Measurements from ENCODE around the gene WIPF2.

The WIPF2 gene

DNA sequence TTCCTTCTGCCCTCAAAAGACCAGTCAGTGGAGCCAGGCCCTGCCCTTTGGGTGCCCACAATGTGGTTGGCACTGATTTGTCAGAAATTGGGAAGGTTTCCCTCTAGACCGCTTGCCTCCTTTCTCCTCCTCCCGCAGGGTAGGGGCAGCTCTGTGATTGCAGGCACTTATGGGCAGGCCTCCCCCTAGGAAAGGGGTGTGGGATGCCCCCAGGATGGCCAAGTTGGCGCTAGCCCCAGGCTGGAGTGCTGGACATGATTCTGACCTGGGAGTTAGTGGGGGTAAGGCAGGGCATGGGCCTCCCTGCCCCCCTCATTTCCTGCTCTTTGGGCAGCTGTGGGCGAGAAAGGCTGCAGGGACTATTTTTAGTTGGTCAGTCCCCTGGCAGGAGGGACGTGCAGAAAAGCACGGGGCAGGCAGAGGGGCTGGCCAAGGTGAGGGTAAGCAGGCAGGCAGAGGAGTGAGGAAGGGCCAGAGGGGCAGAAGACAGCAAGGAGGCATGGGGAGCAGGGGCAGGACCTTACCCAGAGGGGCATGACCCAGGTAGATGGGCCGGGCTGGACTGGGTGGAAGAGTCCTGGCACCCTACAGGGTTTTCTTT, 93.1 kb downstream of the WIPF2 start:
- peaks cover 29% of the 10 kb centered on the region for H3K4me1 ChIP-seq (ENCODE audit: control insufficient read depth, low read depth, low read length)
- H3K27ac ChIP-seq (ENCODE audit: low read length): no peak overlapping the region
- no peak overlapping the region for H3K4me3 ChIP-seq (ENCODE audit: low read length)
- H3K9me3 ChIP-seq (ENCODE audit: control insufficient read depth, low read depth, low read length): no peaks in the 10 kb centered on the region
- peaks cover 18% of the 10 kb centered on the region for H3K27me3 ChIP-seq (ENCODE audit: control insufficient read depth, insufficient read depth, low read length)
- no peaks in the 10 kb centered on the region for H3K36me3 ChIP-seq (ENCODE audit: control insufficient read depth, low read depth, low read length)
- H3K9ac ChIP-seq (ENCODE audit: low read length): no peak overlapping the region

DNA sequence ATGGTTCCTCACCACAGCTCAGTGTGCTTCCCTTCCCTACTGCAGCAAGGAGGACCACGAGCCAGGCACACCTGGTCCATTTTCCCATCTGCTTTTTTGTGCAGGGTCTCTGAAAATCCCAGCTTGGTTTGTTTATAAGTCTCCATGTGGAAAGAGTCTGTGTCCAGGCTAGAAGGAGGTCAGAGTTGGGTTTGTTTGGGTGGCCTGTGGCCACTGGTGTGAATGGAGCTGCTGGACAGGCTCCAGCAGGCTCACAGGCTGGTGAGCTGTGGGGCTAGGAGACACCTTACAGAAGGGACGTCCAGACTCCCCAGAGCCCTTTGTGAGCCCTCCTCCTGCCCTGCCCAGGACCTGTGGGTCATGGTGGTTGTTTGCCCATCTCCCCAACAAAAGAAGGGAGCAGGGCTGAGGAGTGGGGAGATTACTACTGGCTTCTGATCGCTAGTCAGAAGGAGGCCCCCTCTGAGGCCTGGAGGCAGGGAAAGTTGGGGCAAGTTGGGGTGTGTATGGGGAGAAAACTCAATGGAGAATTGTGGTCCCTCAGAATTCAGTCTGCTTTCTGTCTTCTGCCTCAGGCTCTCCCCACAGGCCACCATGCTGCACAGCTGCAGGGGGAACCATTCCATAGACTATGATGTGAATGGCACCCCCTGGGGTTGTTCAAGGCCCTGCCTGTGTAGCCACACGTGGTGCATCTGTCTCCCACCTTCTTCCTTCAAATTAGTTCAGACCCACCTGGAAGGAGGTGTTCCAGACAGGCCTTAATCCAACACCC, 94.0 kb downstream of the WIPF2 start:
- H3K36me3 ChIP-seq (ENCODE audit: control insufficient read depth, low read depth, low read length): no peaks in the 10 kb centered on the region
- H3K4me3 ChIP-seq (ENCODE audit: low read length): no peak overlapping the region
- no peak overlapping the region for H3K27ac ChIP-seq (ENCODE audit: low read length)
- peaks cover 26% of the 10 kb centered on the region for H3K4me1 ChIP-seq (ENCODE audit: control insufficient read depth, low read depth, low read length)
- no peak overlapping the region for H3K9ac ChIP-seq (ENCODE audit: low read length)
- peaks cover 24% of the 10 kb centered on the region for H3K27me3 ChIP-seq (ENCODE audit: control insufficient read depth, insufficient read depth, low read length)
- no peaks in the 10 kb centered on the region for H3K9me3 ChIP-seq (ENCODE audit: control insufficient read depth, low read depth, low read length)

DNA sequence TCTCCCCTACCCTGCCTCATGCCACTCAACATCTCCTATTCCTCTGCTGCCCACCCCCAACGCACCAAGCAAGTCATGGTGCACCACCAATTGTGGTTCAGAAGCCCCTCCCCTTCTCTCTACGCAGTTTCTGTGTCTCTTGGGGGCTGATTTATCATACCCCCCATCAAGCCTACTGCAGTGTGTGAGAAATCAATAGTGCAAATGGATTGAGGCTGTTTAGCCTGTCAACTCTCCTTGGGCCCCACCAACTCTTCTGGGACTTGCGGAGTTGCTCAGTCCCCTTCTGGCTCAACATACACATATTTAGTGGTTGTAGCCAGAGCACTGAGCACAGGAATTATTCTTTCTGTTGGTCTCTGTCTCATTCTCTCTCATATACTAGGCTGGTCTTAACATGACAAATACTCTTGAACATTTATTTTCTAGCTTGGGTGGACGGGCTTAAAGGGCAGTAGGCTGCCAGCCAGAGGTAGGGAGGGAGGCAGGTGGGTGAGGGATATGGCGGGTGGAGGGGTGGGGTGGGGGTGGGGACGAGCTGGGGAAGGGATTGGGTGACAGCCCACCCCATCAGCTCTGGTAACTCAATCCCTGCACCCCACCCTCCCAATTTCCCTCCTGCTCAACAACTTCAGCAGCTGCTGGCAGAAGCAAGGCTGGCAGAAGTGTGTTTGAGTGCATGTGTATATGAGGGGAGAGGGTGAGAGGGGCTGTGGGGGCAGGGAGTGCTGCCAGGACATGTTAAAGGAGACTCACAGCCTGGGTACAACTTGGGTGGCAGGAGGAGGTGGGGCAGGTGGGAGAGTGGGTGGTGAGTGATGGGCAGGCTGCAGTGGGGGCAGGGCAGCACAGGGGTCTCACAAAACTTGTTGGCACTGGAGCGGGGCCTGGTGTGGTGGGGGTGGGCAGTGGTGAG, 94.8 kb downstream of the WIPF2 start:
- H3K27me3 ChIP-seq (ENCODE audit: control insufficient read depth, insufficient read depth, low read length): peaks cover 32% of the 10 kb centered on the region
- H3K4me1 ChIP-seq (ENCODE audit: control insufficient read depth, low read depth, low read length): peaks cover 20% of the 10 kb centered on the region
- H3K27ac ChIP-seq (ENCODE audit: low read length): no peak overlapping the region
- no peak overlapping the region for H3K9ac ChIP-seq (ENCODE audit: low read length)
- no peak overlapping the region for H3K4me3 ChIP-seq (ENCODE audit: low read length)
- no peaks in the 10 kb centered on the region for H3K9me3 ChIP-seq (ENCODE audit: control insufficient read depth, low read depth, low read length)
- H3K36me3 ChIP-seq (ENCODE audit: control insufficient read depth, low read depth, low read length): no peaks in the 10 kb centered on the region

DNA sequence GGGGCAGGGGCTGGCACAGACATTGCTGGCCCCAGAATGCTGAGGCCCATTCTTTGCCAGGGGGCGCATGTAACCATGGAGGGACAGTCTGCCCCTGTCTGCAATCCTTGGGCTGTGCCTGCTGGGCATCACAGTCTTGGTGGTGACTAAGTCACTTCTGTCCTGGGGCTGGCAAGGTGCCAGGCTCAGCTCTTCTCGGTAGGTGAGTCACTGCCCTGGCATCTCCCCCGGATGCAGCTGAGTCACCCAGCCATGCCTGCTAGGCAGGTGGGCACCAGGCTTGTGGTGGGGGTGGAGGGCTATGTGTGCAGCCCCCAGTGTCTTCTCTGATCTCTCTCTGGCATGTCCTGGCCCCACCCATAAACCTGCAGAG, 95.5 kb downstream of the WIPF2 start:
- Histone ChIP-seq H3K27me3 (ENCODE audit: control insufficient read depth, insufficient read depth, low read length) (peaks cover 39% of the 10 kb centered on the region), H3K9ac (ENCODE audit: low read length) (no peak overlapping the region), H3K4me3 (ENCODE audit: low read length) (no peak overlapping the region), H3K27ac (ENCODE audit: low read length) (no peak overlapping the region), H3K36me3 (ENCODE audit: control insufficient read depth, low read depth, low read length) (no peaks in the 10 kb centered on the region), H3K9me3 (ENCODE audit: control insufficient read depth, low read depth, low read length) (no peaks in the 10 kb centered on the region), H3K4me1 (ENCODE audit: control insufficient read depth, low read depth, low read length) (peaks cover 24% of the 10 kb centered on the region)

DNA sequence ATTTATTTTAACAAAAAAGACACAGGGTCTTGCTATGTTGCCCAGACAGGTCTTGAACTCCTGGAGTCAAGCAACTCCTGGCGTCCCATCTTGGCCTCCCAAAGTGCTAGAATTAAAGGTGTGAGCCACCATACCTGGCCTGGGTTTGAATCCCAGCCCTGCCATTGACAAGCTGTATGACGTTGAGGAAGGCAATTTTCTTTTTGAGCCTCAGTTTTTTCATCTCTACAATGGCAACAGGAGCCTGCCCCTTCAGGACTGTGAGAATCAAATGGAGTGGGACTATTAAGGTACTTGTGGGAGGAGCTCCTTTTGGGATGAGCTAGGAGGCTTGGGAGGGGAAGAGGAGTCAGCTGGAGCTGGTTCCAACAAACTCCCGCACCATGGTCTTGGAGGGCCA, 96.1 kb downstream of the WIPF2 start:
- Histone ChIP-seq H3K27ac (ENCODE audit: low read length) (no peak overlapping the region), H3K4me1 (ENCODE audit: control insufficient read depth, low read depth, low read length) (peaks cover 22% of the 10 kb centered on the region), H3K9me3 (ENCODE audit: control insufficient read depth, low read depth, low read length) (no peaks in the 10 kb centered on the region), H3K36me3 (ENCODE audit: control insufficient read depth, low read depth, low read length) (no peaks in the 10 kb centered on the region), H3K27me3 (ENCODE audit: control insufficient read depth, insufficient read depth, low read length) (peaks cover 45% of the 10 kb centered on the region), H3K4me3 (ENCODE audit: low read length) (no peak overlapping the region), H3K9ac (ENCODE audit: low read length) (no peak overlapping the region)

DNA sequence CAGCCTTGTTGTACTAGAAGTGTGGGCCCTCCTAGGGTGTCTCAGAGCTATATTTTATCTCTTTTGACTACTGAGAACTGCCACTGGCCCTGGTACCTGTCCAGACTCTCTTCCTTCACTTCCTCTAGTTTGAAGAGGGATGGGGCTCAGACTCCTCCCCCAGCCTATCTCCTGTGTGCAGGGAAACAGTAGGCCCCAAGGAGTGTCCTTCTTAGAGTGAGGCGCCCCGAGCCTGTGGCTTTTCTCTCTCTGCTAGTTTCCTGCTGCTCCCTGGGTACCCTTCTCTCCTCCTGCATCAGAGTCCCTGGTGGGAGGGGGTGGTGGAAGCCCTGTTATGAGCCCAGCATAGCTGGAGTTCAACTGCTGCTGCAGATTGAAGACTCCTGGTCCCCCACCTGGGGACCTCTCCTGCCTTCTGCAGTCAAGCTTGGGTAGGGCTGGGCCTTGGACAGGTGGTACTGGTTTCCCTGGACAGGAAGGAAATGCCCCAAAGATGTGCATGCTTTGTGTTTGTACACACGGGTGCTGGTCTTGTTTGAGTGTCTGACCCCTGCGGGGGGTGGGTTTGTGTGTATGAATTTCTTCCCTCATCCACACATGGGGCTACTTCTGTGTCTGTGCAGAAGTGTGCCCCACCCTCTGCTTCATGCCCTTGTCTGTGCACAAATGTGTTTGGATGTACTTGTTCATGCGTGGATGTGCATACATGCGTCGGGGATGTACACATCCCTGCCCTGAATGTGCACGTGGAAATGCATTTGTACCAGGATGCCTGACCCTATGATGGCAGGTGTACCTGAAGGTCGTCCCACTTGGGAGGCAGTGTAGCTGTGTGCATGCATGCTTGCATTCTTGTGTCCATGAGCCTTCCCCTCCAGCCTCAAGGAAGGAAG, 96.8 kb downstream of the WIPF2 start:
- Histone ChIP-seq H3K4me1 (ENCODE audit: control insufficient read depth, low read depth, low read length) (peaks cover 22% of the 10 kb centered on the region), H3K9ac (ENCODE audit: low read length) (no peak overlapping the region), H3K27ac (ENCODE audit: low read length) (no peak overlapping the region), H3K9me3 (ENCODE audit: control insufficient read depth, low read depth, low read length) (no peaks in the 10 kb centered on the region), H3K36me3 (ENCODE audit: control insufficient read depth, low read depth, low read length) (no peaks in the 10 kb centered on the region), H3K4me3 (ENCODE audit: low read length) (peak overlapping the region; percentile 77), H3K27me3 (ENCODE audit: control insufficient read depth, insufficient read depth, low read length) (peaks cover 52% of the 10 kb centered on the region)

DNA sequence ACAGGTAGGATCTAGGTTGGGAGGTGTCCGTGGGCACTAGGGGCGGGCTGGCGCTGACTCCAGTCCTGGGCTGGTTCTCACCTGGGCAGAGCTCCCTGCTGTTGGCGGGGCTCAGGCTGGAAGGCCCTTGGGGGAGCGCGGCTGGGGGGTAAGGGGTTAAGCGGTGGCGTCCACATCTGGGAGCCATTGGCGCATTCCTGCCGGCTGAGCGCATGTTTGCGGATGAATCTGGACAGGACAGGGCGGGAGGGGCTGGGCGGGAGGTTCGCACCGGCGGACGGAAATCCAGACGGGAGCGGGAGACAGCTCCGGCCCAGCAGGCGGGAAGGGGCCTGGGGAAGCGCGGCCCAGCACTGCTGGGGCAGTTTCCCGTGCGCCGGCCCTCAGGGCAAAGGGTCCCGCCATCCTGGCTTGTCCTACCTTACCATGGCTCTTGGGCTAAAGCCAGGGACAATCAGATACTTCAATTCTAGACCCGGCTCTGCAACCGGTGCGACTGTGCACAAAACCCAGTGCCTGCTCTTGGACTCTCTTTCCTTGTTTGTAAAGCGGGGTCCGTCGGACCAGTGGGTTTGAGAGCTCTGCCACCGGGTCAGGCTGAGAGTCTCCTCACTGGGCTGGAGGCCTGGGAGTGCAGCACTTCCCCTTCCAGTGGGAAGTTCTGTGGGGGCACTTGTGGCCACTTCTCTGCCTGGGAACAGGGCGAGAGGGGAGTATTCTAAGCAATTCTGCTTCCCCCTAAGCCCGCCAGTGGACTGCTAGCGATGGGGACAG, 97.7 kb downstream of the WIPF2 start:
- Histone ChIP-seq H3K36me3 (ENCODE audit: control insufficient read depth, low read depth, low read length) (no peaks in the 10 kb centered on the region), H3K27me3 (ENCODE audit: control insufficient read depth, insufficient read depth, low read length) (peaks cover 53% of the 10 kb centered on the region), H3K27ac (ENCODE audit: low read length) (no peak overlapping the region), H3K4me3 (ENCODE audit: low read length) (peak overlapping the region; percentile 77), H3K9ac (ENCODE audit: low read length) (peak overlapping the region; percentile 9), H3K4me1 (ENCODE audit: control insufficient read depth, low read depth, low read length) (peaks cover 22% of the 10 kb centered on the region), H3K9me3 (ENCODE audit: control insufficient read depth, low read depth, low read length) (no peaks in the 10 kb centered on the region)

DNA sequence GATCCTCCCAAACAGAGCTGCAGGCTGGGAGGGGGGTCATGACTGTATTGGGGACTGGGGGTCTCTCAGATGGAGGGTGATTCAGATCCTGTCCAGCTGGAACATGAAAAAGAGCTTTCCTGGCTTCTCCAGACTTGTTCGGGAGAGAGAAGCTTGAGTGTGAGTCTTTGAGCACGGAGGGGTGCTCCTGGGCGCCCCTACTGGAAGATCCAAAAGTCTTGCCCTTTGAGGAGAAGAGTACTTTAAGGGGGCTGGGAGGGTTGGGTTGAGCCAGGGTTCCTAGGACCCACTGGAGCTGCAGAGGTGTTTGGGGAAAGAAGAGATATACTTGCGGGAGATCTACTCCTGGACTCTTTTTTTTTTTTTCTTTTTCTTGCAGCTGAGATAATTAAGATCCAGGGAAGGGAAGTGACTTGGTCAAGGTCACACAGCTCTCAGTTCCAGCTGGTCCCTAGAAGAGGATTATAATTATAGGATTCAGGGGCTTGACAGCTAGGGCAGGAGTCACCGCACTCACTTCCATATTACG, 98.3 kb downstream of the WIPF2 start:
- Histone ChIP-seq H3K4me1 (ENCODE audit: control insufficient read depth, low read depth, low read length) (peaks cover 28% of the 10 kb centered on the region), H3K27ac (ENCODE audit: low read length) (no peak overlapping the region), H3K9me3 (ENCODE audit: control insufficient read depth, low read depth, low read length) (no peaks in the 10 kb centered on the region), H3K4me3 (ENCODE audit: low read length) (peak overlapping the region; percentile 77), H3K36me3 (ENCODE audit: control insufficient read depth, low read depth, low read length) (no peaks in the 10 kb centered on the region), H3K27me3 (ENCODE audit: control insufficient read depth, insufficient read depth, low read length) (peaks cover 53% of the 10 kb centered on the region), H3K9ac (ENCODE audit: low read length) (peak overlapping the region; percentile 9)

DNA sequence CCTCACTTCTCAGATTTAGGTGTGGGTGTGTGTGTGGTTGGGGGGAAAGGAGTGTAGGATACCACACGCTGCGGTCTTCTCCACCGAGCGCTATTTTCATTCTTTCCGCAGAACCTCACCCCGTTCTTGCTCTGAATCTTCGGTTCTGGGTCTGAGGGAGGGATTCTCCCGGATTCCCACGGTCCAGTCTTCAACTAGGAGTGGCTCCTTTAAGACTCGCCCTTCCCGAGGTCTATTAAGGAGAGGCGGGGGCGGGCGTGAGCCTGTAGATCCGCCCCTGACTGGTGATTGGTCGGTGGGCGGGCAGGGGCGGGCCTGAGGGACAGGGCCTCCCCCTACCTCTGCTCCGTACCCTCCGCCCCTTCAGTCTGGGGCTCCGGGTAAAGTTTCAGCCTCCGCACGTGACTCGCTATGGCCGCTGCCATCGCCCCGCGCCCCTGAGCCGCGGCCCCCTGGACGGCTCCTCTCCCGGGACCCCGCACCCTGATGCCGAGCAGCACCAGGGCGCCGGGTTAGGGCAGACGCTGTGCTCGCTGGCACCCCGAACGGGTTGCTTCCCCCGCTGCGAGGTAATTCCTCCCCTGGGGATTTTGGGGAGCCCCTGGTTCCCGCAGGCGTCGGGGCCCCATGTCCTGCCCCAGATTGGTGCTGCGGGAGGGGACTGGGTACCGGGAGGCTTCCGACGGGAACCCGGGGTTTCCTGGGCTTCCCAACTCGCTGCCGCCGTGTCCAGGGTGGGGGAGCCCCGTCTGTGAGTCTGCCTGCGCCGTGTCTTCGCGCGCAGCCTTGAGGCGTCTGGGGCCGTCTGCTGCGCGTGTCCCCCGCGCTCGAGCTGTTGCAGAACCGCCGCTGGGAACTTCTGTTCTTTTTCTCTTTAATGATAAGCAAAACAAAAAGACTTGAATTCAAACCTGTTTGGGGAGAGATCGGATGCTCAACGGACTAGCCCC, 99.1 kb downstream of the WIPF2 start:
- H3K4me1 ChIP-seq (ENCODE audit: control insufficient read depth, low read depth, low read length): peaks cover 35% of the 10 kb centered on the region
- H3K36me3 ChIP-seq (ENCODE audit: control insufficient read depth, low read depth, low read length): no peaks in the 10 kb centered on the region
- H3K4me3 ChIP-seq (ENCODE audit: low read length): peak overlapping the region; percentile 77
- peak overlapping the region; percentile 63 for H3K9ac ChIP-seq (ENCODE audit: low read length)
- H3K27ac ChIP-seq (ENCODE audit: low read length): no peak overlapping the region
- no peaks in the 10 kb centered on the region for H3K9me3 ChIP-seq (ENCODE audit: control insufficient read depth, low read depth, low read length)
- peaks cover 53% of the 10 kb centered on the region for H3K27me3 ChIP-seq (ENCODE audit: control insufficient read depth, insufficient read depth, low read length)

Measured in iPS-18a (cell line).